OCI-LY3 (cell line): Measurements from ENCODE around the gene BID.

Source experiments
- CTCF ChIP-seq: fragments of 200-600, 300-600 bp; sonication (generic); IDR thresholded peaks from 2 replicates; pipeline ENCODE4 v1.5.1; 2014; ENCODE audit warnings: antibody characterized with exemption, low read length, low read depth
- EZH2phosphoT487 ChIP-seq: fragments of 200-600 bp; shearing (Covaris generic); IDR thresholded peaks from 2 replicates; pipeline ENCODE4 v1.6.1; 2018; ENCODE audit warnings: antibody characterized with exemption, mixed run types, low read depth

DNA sequence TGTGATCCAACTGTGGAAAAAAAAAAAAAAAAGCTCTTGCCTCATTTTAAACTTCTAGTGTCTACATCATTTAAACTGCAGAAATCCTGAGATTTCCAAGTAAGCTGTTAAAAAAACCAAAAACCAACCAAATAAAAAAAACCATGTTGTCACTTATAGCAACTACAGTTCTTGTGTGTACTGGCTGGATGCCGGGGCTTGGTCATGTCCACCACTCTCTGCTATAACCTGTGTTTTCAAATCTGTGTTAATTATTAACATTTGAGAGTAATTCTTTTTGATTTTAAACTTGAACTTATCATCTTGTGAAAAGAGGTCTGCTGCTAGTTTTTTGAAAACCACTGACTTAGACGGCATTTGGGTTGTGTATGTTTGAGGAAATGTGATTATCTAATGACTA is 32.2 kb upstream of the BID start:
- TF ChIP-seq EZH2phosphoT487 (no peak), CTCF (no peak)
